ENCODE results near the gene ACVR1C.

- TF ChIP-seq POLR2A (IDR thresholded peaks at IDR 0.05) (no peak), CTCF (IDR thresholded peaks at IDR 0.05) (no peak)
Observed at GRCh38 chr2:157487271-157487610, 141.4 kb downstream of the ACVR1C start.
